OCI-LY3 (cell line): ENCODE data around the gene TMEM272.

Experiments used
- H2AFZ ChIP-seq: fragments of 200-600, 300-600 bp; shearing (Covaris generic); 2 replicates; pipeline ENCODE4 v1.6.0; 2014; ENCODE audit warnings: antibody characterized with exemption, low read depth, low read length
- H3K27ac ChIP-seq: fragments of 200-600, 300-600 bp; sonication (generic); 2 replicates; pipeline ENCODE4 v1.5.1; 2014; ENCODE audit warnings: mild to moderate bottlenecking, low read length, moderate library complexity, mixed read lengths
- H3K27me3 ChIP-seq: fragments of 200-600, 300-600 bp; sonication (generic); 2 replicates; pipeline ENCODE4 v1.6.1; 2014; ENCODE audit warnings: low read depth, low read length, mixed read lengths
- H3K36me3 ChIP-seq: fragments of 200-600, 300-600 bp; sonication (generic); replicated peaks from 2 replicates; pipeline ENCODE3; 2014; ENCODE audit warnings: low read depth, low read length, mixed read lengths
- H3K4me1 ChIP-seq: fragments of 300-600, 200-600 bp; sonication (generic); 2 replicates; pipeline ENCODE4 v1.6.1; 2014; ENCODE audit warnings: low read length, mixed read lengths
- H3K4me2 ChIP-seq: fragments of 200-600, 300-600 bp; sonication (generic); 2 replicates; pipeline ENCODE4 v1.6.1; 2014; ENCODE audit warnings: low read length, mixed read lengths
- H3K4me3 ChIP-seq: fragments of 300-600, 200-600 bp; sonication (generic); 2 replicates; pipeline ENCODE4 v1.5.1; 2014; ENCODE audit warnings: antibody characterized with exemption, mild to moderate bottlenecking, low read length, moderate library complexity
- H3K79me2 ChIP-seq: fragments of 300-600, 200-600 bp; shearing (Covaris generic); 2 replicates; pipeline ENCODE4 v1.6.1; 2014; ENCODE audit warnings: mild to moderate bottlenecking, low read length, mixed read lengths
- H3K9ac ChIP-seq: fragments of 300-600, 200-600 bp; shearing (Covaris generic); 2 replicates; pipeline ENCODE4 v1.6.0; 2014; ENCODE audit warnings: mild to moderate bottlenecking, low read length, moderate library complexity
- H3K9me3 ChIP-seq: fragments of 200-600, 300-600 bp; shearing (Covaris generic); 2 replicates; pipeline ENCODE4 v1.6.1; 2014; ENCODE audit warnings: low read length, mixed read lengths; ENCODE audit not compliant: insufficient read depth
- H4K20me1 ChIP-seq: fragments of 200-600, 300-600 bp; sonication (generic); 2 replicates; pipeline ENCODE4 v1.6.1; 2016; ENCODE audit warnings: low read length, mixed read lengths; ENCODE audit not compliant: insufficient read depth
- CTCF ChIP-seq: fragments of 200-600, 300-600 bp; sonication (generic); IDR thresholded peaks from 2 replicates; pipeline ENCODE4 v1.5.1; 2014; ENCODE audit warnings: antibody characterized with exemption, low read length, low read depth
- EZH2phosphoT487 ChIP-seq: fragments of 200-600 bp; shearing (Covaris generic); IDR thresholded peaks from 2 replicates; pipeline ENCODE4 v1.6.1; 2018; ENCODE audit warnings: antibody characterized with exemption, mixed run types, low read depth

TMEM272 gene

DNA sequence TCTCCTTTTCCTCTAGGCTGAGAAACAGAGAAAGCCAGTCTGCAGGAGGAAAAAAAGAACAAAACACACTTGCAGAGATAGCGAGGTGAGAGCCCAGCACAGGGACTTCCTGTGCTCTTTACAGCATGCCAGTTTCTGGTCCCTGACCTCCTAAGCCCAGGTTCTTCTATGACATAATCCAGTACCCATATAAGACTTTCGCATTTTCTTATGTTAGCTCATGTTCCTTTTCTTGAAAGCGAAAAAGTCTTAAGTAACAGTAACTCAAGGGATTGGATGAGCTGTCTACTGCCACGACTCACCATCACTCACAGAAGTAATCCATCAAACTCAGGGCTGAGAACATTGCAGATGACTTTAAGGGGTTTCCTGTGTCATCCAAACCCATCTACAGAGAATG lies 34.2 kb upstream of the TMEM272 start:
- Histone ChIP-seq H3K9me3 (peaks cover 12% of the 10 kb centered on the region), H3K79me2 (no peaks in the 10 kb centered on the region), H3K4me1 (no peaks in the 10 kb centered on the region), H3K4me2 (no peak overlapping the region), H3K4me3 (no peak overlapping the region), H3K27ac (no peak overlapping the region), H3K27me3 (no peaks in the 10 kb centered on the region), H4K20me1 (no peaks in the 10 kb centered on the region), H2AFZ (no peak overlapping the region), H3K9ac (no peak overlapping the region), H3K36me3 (no peaks in the 10 kb centered on the region)
- TF ChIP-seq CTCF (no peak), EZH2phosphoT487 (no peak)

DNA sequence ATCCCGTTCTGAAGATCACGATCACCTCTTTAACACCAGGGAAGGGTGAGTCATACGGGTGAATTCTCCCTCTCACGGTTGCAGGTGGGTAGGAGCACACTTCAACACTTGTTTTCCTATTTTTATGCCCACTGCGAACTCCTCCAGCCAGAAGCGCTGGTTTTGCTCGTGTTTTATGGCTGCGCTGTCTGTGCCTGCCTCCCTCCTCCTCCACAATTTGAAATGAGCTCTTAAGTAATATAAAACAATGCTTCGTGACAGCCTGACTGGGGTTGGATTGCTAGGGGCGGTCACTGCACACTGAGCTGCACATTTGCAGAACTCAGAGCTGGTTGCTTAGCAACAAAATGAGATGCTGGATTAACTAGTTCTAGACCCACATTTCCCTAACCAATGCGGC lies 29.7 kb upstream of the TMEM272 start:
- Histone ChIP-seq H3K9ac (no peak overlapping the region), H3K36me3 (no peaks in the 10 kb centered on the region), H4K20me1 (no peaks in the 10 kb centered on the region), H3K4me2 (no peak overlapping the region), H2AFZ (no peak overlapping the region), H3K79me2 (no peaks in the 10 kb centered on the region), H3K4me1 (no peaks in the 10 kb centered on the region), H3K9me3 (no peaks in the 10 kb centered on the region), H3K4me3 (no peak overlapping the region), H3K27ac (no peak overlapping the region), H3K27me3 (peaks cover 7% of the 10 kb centered on the region; the same call in 1 of the 2 replicates)
- TF ChIP-seq CTCF = no peak
- no peak for TF ChIP-seq EZH2phosphoT487

DNA sequence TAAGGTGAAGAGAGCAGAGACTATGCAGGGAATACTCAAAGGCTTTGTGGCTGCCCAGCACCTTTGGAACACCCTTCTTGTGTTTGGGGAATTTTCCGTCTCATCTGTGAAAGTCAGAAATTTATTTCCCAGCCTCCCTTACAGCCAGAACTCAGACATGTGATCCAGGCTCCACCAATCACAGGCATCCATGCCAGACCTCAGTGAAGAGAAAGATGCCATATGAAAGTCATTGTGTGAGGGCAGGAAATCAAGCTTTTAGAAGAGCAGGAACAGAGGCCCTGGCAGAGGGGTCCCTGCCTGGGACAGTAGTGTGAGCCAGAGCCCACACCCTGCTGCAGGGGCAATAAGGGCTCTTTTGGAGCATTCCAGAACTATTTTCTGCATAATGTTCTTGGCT lies 28.9 kb upstream of the TMEM272 start:
- Histone ChIP-seq H3K4me3 (no peak overlapping the region), H2AFZ (no peak overlapping the region), H3K4me1 (no peaks in the 10 kb centered on the region), H3K9ac (no peak overlapping the region), H3K79me2 (no peaks in the 10 kb centered on the region), H3K36me3 (no peaks in the 10 kb centered on the region), H4K20me1 (no peaks in the 10 kb centered on the region), H3K9me3 (no peaks in the 10 kb centered on the region), H3K4me2 (no peak overlapping the region), H3K27me3 (peaks cover 7% of the 10 kb centered on the region; the same call in 1 of the 2 replicates), H3K27ac (no peak overlapping the region)
- TF ChIP-seq EZH2phosphoT487 (no peak), CTCF (no peak)

GRCh38 chr13:51873117-51873798 lies 28.3 kb upstream of the TMEM272 start:
- Histone ChIP-seq H3K36me3 (no peaks in the 10 kb centered on the region), H3K27me3 (peaks cover 7% of the 10 kb centered on the region), H4K20me1 (no peaks in the 10 kb centered on the region), H3K4me3 (no peak overlapping the region), H3K4me1 (no peaks in the 10 kb centered on the region), H3K4me2 (no peak overlapping the region), H3K9ac (no peak overlapping the region), H3K27ac (no peak overlapping the region), H2AFZ (no peak overlapping the region), H3K79me2 (no peaks in the 10 kb centered on the region), H3K9me3 (no peaks in the 10 kb centered on the region)
- no peak for TF ChIP-seq CTCF
- no peak for TF ChIP-seq EZH2phosphoT487
